IMR-90 (cell line): ENCODE measurements around the gene PAX5. TPM values are rescaled to one million over a fixed set of nuclear protein-coding genes. Genes with fewer than 3 reads are reported as not detected.

Source experiments
- ATAC-seq: fragments of 200-7000 bp; cut with Tn5 transposase; 2 replicates; pipeline ENCODE4 v1.9.1; 2020; ENCODE audit warnings: low read depth, mild to moderate bottlenecking, moderate library complexity
- BruUV-seq: library from RNA; stranded (reverse); fragments of 400-500 nt; replicated peaks from 2 replicates; lab custom pipeline; 2021; lab: Mats Ljungman, UMichigan
- CTCF ChIA-PET: fragments of 300-600 bp; formaldehyde crosslinking; extraction: SDS; loops from one replicate; lab custom pipeline; 2021; ENCODE audit warnings: antibody characterized with exemption; lab: Yijun Ruan, JAX
- POLR2A ChIA-PET: fragments of 300-600 bp; sonication (Branson Sonifier 250); formaldehyde crosslinking; loops from one replicate; lab custom pipeline; 2022; ENCODE audit warnings: antibody characterized with exemption; ENCODE audit not compliant: unreplicated experiment; lab: Charles Lee
- DNase-seq: peaks from one replicate; pipeline ENCODE4 v3.0.0; 2013
- H2AFZ ChIP-seq: replicated peaks from 2 replicates; pipeline ENCODE3; 2013; ENCODE audit warnings: low read length, mild to moderate bottlenecking; ENCODE audit not compliant: poor library complexity
- H2AK5ac ChIP-seq: 2 replicates; pipeline ENCODE4 v1.6.1; 2013; ENCODE audit warnings: low read depth, low read length, inconsistent platforms
- H2AK9ac ChIP-seq: replicated peaks from 2 replicates; pipeline ENCODE3; 2013; ENCODE audit warnings: mild to moderate bottlenecking, low read depth, low read length, moderate library complexity; ENCODE audit not compliant: poor library complexity
- H2BK120ac ChIP-seq: 2 replicates; pipeline ENCODE4 v1.6.1; 2013; ENCODE audit warnings: low read depth, low read length, inconsistent platforms
- H2BK15ac ChIP-seq: 3 replicates; pipeline ENCODE4 v1.6.1; 2013; ENCODE audit warnings: low read depth, low read length, inconsistent platforms
- H2BK20ac ChIP-seq: 2 replicates; pipeline ENCODE4 v1.6.1; 2013; ENCODE audit warnings: low read depth, mild to moderate bottlenecking, inconsistent platforms, low read length, moderate library complexity
- H2BK5ac ChIP-seq: 2 replicates; pipeline ENCODE4 v1.6.1; 2013; ENCODE audit warnings: mild to moderate bottlenecking, low read depth, low read length, inconsistent platforms; ENCODE audit not compliant: poor library complexity, severe bottlenecking
- H3K14ac ChIP-seq: replicated peaks from 2 replicates; pipeline ENCODE4 v1.6.1; 2013; ENCODE audit warnings: low read depth, low read length, inconsistent platforms
- H3K18ac ChIP-seq: 2 replicates; pipeline ENCODE4 v1.6.1; 2013; ENCODE audit warnings: low read depth, low read length, control low read depth
- H3K23ac ChIP-seq: 2 replicates; pipeline ENCODE4 v1.6.1; 2013; ENCODE audit warnings: low read depth, low read length, inconsistent platforms
- H3K27ac ChIP-seq: 2 replicates; pipeline ENCODE4 v1.5.1; 2013; ENCODE audit warnings: mild to moderate bottlenecking, control low read depth, low read length; ENCODE audit not compliant: insufficient read depth
- H3K27me3 ChIP-seq: 2 replicates; pipeline ENCODE4 v1.6.1; 2013; ENCODE audit warnings: low read length; ENCODE audit not compliant: control insufficient read depth, insufficient read depth
- H3K36me3 ChIP-seq: 2 replicates; pipeline ENCODE4 v1.6.1; 2013; ENCODE audit warnings: low read length, mixed read lengths; ENCODE audit not compliant: control insufficient read depth, insufficient read depth
- H3K4ac ChIP-seq: 2 replicates; pipeline ENCODE4 v1.6.1; 2013; ENCODE audit warnings: low read depth, low read length, inconsistent platforms
- H3K4me1 ChIP-seq: 2 replicates; pipeline ENCODE4 v1.6.1; 2013; ENCODE audit warnings: low read length, mixed read lengths; ENCODE audit not compliant: control insufficient read depth, insufficient read depth
- H3K4me2 ChIP-seq: 2 replicates; pipeline ENCODE4 v1.6.1; 2013; ENCODE audit warnings: low read depth, mild to moderate bottlenecking, control low read depth, low read length, moderate library complexity
- H3K4me3 ChIP-seq: 2 replicates; pipeline ENCODE4 v1.5.1; 2013; ENCODE audit warnings: low read depth, mild to moderate bottlenecking, control low read depth, low read length, moderate library complexity; ENCODE audit not compliant: insufficient read depth
- H3K56ac ChIP-seq: 2 replicates; pipeline ENCODE4 v1.6.1; 2013; ENCODE audit warnings: low read length, inconsistent platforms; ENCODE audit not compliant: insufficient read depth; ENCODE audit errors: extremely low read depth
- H3K79me1 ChIP-seq, 2 experiments: 2 replicates each; pipeline ENCODE4 v1.6.1; 2013; ENCODE audit warnings: low read length in 2 of 2, inconsistent platforms in 1 of 2, low read depth in 1 of 2
- H3K9ac ChIP-seq: 2 replicates; pipeline ENCODE4 v1.6.1; 2013; ENCODE audit warnings: low read depth, low read length, control low read depth
- H3K9me1 ChIP-seq: 2 replicates; pipeline ENCODE4 v1.6.1; 2013; ENCODE audit warnings: low read length, inconsistent platforms; ENCODE audit not compliant: insufficient read depth
- H3K9me3 ChIP-seq: 2 replicates; pipeline ENCODE4 v1.6.1; 2013; ENCODE audit warnings: low read length; ENCODE audit not compliant: control insufficient read depth, insufficient read depth
- H4K20me1 ChIP-seq: 2 replicates; pipeline ENCODE4 v1.6.1; 2013; ENCODE audit warnings: low read length, inconsistent platforms; ENCODE audit not compliant: insufficient read depth
- H4K5ac ChIP-seq: 2 replicates; pipeline ENCODE4 v1.6.1; 2013; ENCODE audit warnings: mild to moderate bottlenecking, low read depth, low read length, control low read depth
- H4K8ac ChIP-seq, 2 experiments: 2 replicates each; pipeline ENCODE4 v1.6.1; 2013; ENCODE audit warnings: low read depth in 2 of 2, low read length in 2 of 2, control low read depth in 1 of 2, inconsistent platforms in 1 of 2
- H4K91ac ChIP-seq: 2 replicates; pipeline ENCODE4 v1.6.1; 2013; ENCODE audit warnings: low read depth, low read length, inconsistent platforms; ENCODE audit not compliant: insufficient read depth
- BHLHE40 ChIP-seq: fragments of 150-350 bp; IDR thresholded peaks from 2 replicates; pipeline ENCODE4 v1.6.1; 2016; ENCODE audit warnings: mild to moderate bottlenecking, low read depth, low read length
- CEBPB ChIP-seq: IDR thresholded peaks from 2 replicates; pipeline ENCODE4 v1.6.1; 2012; ENCODE audit warnings: low read depth, low read length, improper control_type of control experiment
- CHD1 ChIP-seq: IDR thresholded peaks from 2 replicates; pipeline ENCODE4 v1.6.1; 2012; ENCODE audit warnings: low read depth, low read length, improper control_type of control experiment
- FOS ChIP-seq: fragments of 150-350 bp; IDR thresholded peaks from 2 replicates; pipeline ENCODE4 v1.6.1; 2016; ENCODE audit warnings: low read depth, low read length
- MAFK ChIP-seq: IDR thresholded peaks from 2 replicates; pipeline ENCODE4 v1.6.1; 2012; ENCODE audit warnings: low read depth, low read length, improper control_type of control experiment
- MAZ ChIP-seq: IDR thresholded peaks from 2 replicates; pipeline ENCODE4 v1.6.1; 2012; ENCODE audit warnings: low read depth, mild to moderate bottlenecking, low read length, improper control_type of control experiment, moderate library complexity, borderline replicate concordance
- MXI1 ChIP-seq: IDR thresholded peaks from 2 replicates; pipeline ENCODE4 v1.6.1; 2012; ENCODE audit warnings: low read depth, mild to moderate bottlenecking, low read length, moderate library complexity, borderline replicate concordance
- NFE2L2 ChIP-seq: fragments of 150-350 bp; IDR thresholded peaks from 2 replicates; pipeline ENCODE4 v1.6.1; 2016; ENCODE audit warnings: low read depth, mild to moderate bottlenecking, low read length
- POLR2A ChIP-seq: IDR thresholded peaks from 2 replicates; pipeline ENCODE4 v1.6.1; 2012; ENCODE audit warnings: mild to moderate bottlenecking, low read depth, low read length
- RAD21 ChIP-seq: IDR thresholded peaks from 2 replicates; pipeline ENCODE4 v1.6.1; 2012; ENCODE audit warnings: low read length, improper control_type of control experiment
- RCOR1 ChIP-seq: IDR thresholded peaks from 2 replicates; pipeline ENCODE4 v1.6.1; 2012; ENCODE audit warnings: mild to moderate bottlenecking, low read length, improper control_type of control experiment; ENCODE audit not compliant: insufficient replicate concordance
- RFX5 ChIP-seq: IDR thresholded peaks from 2 replicates; pipeline ENCODE4 v1.8.0; 2012; ENCODE audit warnings: low read depth, mild to moderate bottlenecking, low read length, moderate library complexity
- SMC3 ChIP-seq: fragments of 150-350 bp; IDR thresholded peaks from 2 replicates; pipeline ENCODE4 v1.6.1; 2016; ENCODE audit warnings: low read depth, mild to moderate bottlenecking, antibody characterized with exemption, low read length, moderate library complexity
- WGBS, 2 experiments: methylation state at CpG; one replicate each; pipeline versions ENCODE4 v1.1.5 to v1.1.7; 2013; ENCODE audit warnings: missing lambda C conversion rate in 2 of 2; ENCODE audit not compliant: insufficient read length in 1 of 2; ENCODE audit errors: extremely low coverage in 2 of 2; 5-methylcytosine and 5-hydroxymethylcytosine counted together
- dilution Hi-C: fragments of 300-500 bp; cut with HindIII; formaldehyde crosslinking; loops from one replicate; pipeline ENCODE4 v1.14.3; 2018; ENCODE audit warnings: low sequenced_read_pairs; ENCODE audit not compliant: unreplicated experiment
- in situ Hi-C: fragments of 300-500 bp; cut with MboI; formaldehyde crosslinking; loops from 3 replicates; pipeline ENCODE4 v1.14.3; 2019; ENCODE audit warnings: low sequenced_read_pairs, inconsistent platforms, mixed read lengths
- intact Hi-C: fragments of 100-400 bp; cut with micrococcal nuclease; formaldehyde crosslinking; loops from 2 replicates; pipeline ENCODE4 v1.10.0; 2022
- polyA plus RNA-seq, 3 experiments: library from polyadenylated mRNA; depleted of rRNA; stranded (reverse); fragments of >200 nt; gene quantifications; 2 replicates each; pipeline ENCODE4 v1.2.3, GENCODE V29; 2012; ENCODE audit warnings: low replicate concordance in 1 of 3
- total RNA-seq: library from RNA; depleted of rRNA; stranded (reverse); fragments of >200 nt; gene quantifications from 2 replicates; pipeline ENCODE4 v1.2.3, GENCODE V29; 2012
- TF ChIP-seq, protein P1 (sequence below): fragments of 150-350 bp; IDR thresholded peaks from 2 replicates; pipeline ENCODE4 v1.6.1; 2016; ENCODE audit warnings: low read depth, mild to moderate bottlenecking, low read length, moderate library complexity, borderline replicate concordance
- TF ChIP-seq, protein P2 (sequence below): fragments of 150-350 bp; IDR thresholded peaks from 2 replicates; pipeline ENCODE4 v1.6.1; 2017; ENCODE audit warnings: mild to moderate bottlenecking, antibody characterized with exemption, low read length, low read depth
- TF ChIP-seq, protein P3 (sequence below): conservative IDR thresholded peaks from 2 replicates; pipeline ENCODE4 v1.5.1; 2012; ENCODE audit warnings: mild to moderate bottlenecking, low read depth, low read length, improper control_type of control experiment

Gene PAX5
- total and polyA plus RNA-seq, 2 of the 4 experiments (the other 2 are of a cell fraction), result not detected

DNA sequence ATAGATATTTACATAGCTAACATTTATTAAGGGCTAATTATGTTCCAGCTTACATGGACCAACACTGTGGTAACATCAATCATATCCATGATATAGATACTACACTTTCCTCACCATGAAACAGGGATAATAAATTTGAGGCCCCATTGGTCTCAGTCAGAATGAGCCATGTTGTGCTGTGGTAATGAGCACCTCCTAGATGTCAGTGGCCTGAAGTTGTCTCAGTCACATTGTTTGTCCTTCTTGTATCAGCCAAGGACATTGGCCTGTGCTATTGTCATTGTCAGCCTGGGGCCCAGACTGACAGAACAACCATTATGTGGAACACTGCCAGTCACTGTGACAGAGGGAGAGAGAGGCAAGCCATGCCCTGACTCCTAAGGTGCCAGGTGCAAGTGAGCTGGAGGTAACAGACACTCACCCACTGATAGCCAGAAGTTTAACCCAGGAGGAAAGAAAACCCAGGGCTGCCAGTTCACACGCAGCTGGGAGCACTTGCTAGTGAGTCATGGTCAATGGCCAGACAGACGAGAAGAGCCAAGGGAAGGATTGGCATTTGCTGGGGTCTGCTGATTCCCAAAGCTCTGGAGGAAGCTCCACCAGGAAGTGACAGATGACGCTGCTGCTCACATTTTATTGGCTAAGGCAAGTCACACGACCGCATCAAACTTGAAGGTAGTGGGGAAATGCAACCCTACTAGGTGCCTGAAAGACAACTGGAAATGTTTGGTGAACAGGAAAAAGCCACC is 237.2 kb downstream of the PAX5 start:
- Histone ChIP-seq H2BK15ac (no peak overlapping the region), H2BK120ac (no peak overlapping the region), H3K23ac (no peak overlapping the region), H4K20me1 (no peaks in the 10 kb centered on the region), H3K36me3 (no peaks in the 10 kb centered on the region), H3K27me3 (peaks cover 6% of the 10 kb centered on the region; the same call in 1 of the 2 replicates), H4K5ac (no peak overlapping the region), H2AFZ (no peak overlapping the region), H4K8ac (no peak overlapping the region), H3K4me2 (no peak overlapping the region), H2BK5ac (no peak overlapping the region), H3K9ac (no peak overlapping the region), H3K56ac (no peak overlapping the region), H3K4me1 (no peaks in the 10 kb centered on the region), H3K27ac (no peak overlapping the region), H2AK9ac (no peak overlapping the region), H3K79me1 (no peaks in the 10 kb centered on the region), H3K4me3 (no peak overlapping the region), H3K14ac (no peak overlapping the region), H3K18ac (no peak overlapping the region), H2BK20ac (no peak overlapping the region), H4K91ac (no peak overlapping the region), H2AK5ac (no peak overlapping the region), H3K9me1 (no peaks in the 10 kb centered on the region), H3K9me3 (peaks cover 6% of the 10 kb centered on the region; the same call in 1 of the 2 replicates), H3K4ac (no peak overlapping the region)
- ChIA-PET CTCF (no interaction called here), POLR2A (no interaction called here)
- DNase-seq, result no peak
- 34% methylated on average over 4 of the region's 5 CpGs; no CpG with 5 or more reads in 1 of the 2 experiments for WGBS, 2 experiments
- BruUV-seq, result no TSS peak
- in situ Hi-C loops, result no loop called here
- no peak for ATAC-seq
- no peak for TF ChIP-seq RCOR1
- no peak for TF ChIP-seq MAZ
- TF ChIP-seq MXI1, result no peak
- TF ChIP-seq, protein P1, sequence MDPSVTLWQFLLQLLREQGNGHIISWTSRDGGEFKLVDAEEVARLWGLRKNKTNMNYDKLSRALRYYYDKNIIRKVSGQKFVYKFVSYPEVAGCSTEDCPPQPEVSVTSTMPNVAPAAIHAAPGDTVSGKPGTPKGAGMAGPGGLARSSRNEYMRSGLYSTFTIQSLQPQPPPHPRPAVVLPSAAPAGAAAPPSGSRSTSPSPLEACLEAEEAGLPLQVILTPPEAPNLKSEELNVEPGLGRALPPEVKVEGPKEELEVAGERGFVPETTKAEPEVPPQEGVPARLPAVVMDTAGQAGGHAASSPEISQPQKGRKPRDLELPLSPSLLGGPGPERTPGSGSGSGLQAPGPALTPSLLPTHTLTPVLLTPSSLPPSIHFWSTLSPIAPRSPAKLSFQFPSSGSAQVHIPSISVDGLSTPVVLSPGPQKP, result no peak
- TF ChIP-seq RAD21, result no peak
- no peak for TF ChIP-seq CHD1
- no peak for TF ChIP-seq CEBPB
- TF ChIP-seq BHLHE40, result no peak
- TF ChIP-seq, protein P2, sequence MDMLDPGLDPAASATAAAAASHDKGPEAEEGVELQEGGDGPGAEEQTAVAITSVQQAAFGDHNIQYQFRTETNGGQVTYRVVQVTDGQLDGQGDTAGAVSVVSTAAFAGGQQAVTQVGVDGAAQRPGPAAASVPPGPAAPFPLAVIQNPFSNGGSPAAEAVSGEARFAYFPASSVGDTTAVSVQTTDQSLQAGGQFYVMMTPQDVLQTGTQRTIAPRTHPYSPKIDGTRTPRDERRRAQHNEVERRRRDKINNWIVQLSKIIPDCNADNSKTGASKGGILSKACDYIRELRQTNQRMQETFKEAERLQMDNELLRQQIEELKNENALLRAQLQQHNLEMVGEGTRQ, result no peak
- TF ChIP-seq, protein P3, sequence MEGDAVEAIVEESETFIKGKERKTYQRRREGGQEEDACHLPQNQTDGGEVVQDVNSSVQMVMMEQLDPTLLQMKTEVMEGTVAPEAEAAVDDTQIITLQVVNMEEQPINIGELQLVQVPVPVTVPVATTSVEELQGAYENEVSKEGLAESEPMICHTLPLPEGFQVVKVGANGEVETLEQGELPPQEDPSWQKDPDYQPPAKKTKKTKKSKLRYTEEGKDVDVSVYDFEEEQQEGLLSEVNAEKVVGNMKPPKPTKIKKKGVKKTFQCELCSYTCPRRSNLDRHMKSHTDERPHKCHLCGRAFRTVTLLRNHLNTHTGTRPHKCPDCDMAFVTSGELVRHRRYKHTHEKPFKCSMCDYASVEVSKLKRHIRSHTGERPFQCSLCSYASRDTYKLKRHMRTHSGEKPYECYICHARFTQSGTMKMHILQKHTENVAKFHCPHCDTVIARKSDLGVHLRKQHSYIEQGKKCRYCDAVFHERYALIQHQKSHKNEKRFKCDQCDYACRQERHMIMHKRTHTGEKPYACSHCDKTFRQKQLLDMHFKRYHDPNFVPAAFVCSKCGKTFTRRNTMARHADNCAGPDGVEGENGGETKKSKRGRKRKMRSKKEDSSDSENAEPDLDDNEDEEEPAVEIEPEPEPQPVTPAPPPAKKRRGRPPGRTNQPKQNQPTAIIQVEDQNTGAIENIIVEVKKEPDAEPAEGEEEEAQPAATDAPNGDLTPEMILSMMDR, result no peak
- no peak for TF ChIP-seq MAFK
- no peak for TF ChIP-seq SMC3
- TF ChIP-seq POLR2A, result no peak
- no peak for TF ChIP-seq RFX5
- TF ChIP-seq NFE2L2, result no peak
- no peak for TF ChIP-seq FOS
- intact Hi-C loops, result no loop called here
- dilution Hi-C loops, result no loop called here
